ENCODE measurements around the gene ESPNL.

Gene ESPNL

DNA sequence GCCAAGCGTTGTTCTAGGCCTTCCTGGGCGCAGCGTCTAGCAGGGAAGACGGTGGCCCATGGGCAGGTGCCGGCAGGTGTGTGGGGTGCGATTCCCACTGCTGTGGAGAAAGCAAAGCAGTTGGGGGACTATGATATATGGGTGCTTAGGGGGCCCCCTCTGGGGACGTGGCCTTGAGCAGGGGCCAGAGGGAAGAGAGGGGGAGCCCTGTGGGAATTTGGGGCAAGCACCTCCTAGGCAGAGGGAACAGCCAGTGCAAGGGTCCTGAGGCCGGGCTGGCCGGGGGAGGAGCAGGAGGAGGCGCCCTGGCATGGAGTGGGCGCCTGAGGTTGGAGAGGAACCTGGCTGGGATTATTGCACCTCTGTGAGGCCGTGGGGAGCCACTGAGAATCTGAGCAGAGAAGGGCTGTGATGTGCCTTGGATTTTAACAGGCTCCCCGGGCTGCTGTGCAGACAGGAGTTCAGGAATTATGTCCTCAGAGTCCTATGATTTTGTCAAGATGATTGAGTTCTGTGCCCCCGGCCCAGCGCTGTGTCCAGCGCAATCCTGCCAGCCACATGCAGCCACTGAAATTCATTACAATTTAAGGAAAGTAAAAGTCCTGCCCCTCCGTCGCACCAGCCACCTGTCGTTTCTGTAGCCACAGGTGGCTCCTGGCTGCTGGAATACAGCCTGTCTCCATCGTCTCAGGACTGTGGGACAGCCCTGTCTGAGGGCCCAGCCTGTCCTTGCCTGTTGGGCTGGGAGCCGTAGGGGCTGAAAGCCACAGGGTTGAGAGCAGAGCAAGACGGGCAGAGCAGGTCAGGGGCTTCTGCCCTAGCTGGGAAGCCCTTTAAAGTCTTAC is 29.2 kb downstream of the ESPNL start:
- no peak for DNase-seq

- no peak for DNase-seq
Measured at GRCh38 chr2:238130111-238130695, 30.1 kb downstream of the ESPNL start.

DNA sequence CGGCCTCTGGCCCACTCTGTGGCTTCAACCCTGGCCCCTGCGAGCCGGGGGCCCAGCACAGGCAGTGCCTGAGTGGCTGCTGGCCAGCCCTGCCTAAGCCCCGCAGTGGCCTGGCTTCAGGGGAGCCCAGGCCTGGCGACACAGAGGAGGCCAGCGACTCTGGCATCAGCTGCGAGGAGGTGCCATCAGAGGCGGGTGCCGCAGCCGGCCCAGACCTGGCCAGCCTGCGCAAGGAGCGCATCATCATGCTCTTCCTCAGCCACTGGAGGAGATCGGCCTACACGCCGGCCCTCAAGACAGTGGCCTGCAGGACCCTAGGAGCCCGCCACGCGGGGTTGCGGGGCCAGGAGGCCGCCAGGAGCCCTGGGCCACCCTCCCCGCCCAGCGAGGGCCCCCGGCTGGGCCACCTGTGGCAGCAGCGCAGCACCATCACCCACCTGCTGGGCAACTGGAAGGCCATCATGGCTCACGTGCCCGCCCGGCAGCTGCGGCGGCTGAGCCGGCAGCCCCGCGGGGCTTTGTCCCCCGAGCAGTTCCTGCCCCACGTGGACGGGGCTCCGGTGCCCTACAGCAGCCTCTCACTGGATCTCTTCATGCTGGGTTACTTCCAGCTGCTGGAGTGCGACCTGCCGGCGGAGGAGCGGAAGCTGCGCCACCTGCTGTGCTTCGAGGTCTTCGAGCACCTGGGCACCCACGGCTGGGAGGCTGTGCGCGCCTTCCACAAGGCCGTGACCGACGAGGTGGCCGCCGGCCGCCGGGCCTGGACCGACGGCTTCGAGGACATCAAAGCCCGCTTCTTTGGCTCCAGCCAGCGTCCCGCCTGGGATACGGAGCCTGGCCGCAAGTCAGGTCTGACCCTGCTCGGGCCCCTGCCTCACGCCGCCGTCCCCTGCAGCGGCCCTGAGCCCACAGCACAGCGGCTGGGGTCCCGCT is 30.8 kb downstream of the ESPNL start:
- no peak for DNase-seq

DNA sequence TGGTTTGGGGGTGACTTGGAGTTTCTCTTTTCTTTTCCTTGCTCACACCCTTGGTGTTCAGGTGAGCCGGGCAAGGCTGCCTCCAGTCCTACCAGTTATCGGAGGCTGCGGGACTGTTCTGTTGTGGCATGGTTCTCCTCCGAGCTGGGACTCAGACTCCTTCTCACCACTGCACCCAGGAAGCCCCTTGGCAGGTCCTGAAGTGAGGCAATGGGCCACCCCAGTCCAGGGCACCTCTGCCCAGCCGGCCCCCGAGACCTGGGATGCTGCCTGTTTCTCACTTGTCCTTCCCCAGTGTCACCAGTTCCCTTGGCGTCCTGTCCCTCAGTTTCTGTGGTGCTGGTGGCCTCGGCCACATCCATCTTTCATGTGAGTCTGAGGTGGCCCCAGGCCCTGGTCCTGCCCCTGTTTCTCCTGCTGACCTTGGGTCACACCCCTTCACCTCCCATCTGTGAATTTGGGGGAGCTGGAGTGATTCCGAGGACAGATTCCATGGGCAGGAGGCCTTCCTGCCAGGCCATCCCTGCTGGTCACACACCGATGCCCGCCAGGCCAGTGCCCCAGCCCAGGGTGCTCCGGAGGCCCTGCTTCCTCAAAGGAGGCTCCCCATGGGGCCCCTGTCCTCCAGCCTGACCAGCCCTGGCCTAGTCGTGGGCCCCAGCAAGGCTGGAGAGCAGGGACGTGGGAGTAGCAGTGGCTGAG is 31.8 kb downstream of the ESPNL start:
- no peak for DNase-seq

GRCh38 chr2:238132463-238133450 is 32.6 kb downstream of the ESPNL start:
- DNase-seq: no peak

DNA sequence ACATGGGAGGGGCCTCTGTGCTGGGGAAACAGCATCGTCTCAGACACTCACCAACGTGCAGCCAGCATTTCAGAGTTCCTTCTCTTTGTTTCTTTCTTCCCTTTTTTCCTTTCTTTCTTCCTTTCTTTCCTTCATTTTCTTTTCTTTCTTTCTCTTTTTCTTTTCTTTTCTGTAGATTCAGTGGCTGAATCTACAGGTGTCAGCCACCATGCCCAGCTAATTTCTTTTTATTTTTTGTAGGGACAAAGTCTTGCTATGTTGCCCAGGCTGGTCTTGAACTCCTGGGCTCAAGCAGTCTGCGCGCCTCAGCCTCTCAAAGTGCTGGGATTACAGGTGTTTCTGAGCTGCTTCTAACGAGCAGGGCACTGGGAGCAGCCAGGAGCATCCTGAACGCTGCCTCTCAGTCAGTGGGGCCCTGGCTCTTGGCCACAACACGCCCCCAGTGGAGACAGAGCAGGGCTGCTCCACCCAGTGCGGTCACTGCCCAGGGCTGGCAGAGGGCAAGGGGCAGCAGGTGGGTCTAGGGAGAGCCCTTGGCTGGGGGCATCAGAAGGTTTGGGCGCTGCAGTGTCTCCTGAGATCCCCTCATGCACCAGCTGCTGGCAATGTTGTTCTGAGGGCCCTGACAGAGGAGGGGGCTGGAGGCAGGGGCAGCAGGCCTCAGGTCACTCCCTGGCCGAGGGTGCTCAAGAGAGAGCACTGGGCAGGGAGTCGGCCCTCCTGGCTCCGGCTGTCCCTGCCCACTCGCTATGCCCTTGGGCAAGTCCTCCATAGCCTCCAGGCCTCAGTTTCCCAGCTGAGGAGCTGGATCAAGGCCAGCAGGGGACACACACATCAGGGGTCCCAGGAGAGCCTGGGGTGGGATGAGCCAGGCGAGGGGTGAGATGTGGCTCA is 33.6 kb downstream of the ESPNL start:
- DNase-seq: no peak

GRCh38 chr2:238134393-238134785 is 34.2 kb downstream of the ESPNL start:
- no peak for DNase-seq

GRCh38 chr2:238135601-238136150 is 35.5 kb downstream of the ESPNL start:
- DNase-seq: no peak

DNA sequence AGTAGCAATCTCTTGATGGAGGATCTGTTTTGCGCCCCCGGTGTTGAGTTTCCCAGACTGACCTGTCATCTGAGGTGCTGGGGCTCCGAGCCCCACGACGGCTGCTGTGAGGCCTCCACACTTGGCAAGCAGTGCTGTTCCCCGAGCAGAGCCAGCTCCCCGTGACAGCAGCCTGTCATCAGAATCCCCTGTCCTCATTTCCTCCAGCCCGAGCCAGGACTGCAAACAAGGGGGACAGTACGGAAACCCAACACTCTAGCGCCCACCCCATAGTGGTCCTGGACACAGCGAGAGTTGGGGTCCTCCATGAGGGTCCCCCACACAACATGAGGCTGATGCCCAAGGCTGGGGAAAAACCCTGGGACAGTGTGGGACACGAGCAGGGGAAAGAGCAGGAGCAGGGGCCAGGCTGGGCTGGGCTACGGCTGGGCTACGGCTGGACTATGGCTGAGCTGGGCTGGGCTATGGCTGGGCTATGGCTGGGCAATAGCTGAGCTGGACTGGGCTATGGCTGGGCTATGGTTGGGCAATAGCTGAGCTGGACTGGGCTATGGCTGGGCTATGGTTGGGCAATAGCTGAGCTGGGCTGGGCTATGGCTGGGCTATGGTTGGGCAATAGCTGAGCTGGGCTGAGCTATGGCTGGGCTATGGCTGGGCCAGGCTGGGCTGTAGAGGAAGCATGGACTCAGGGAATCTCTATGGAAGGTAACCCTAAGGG is 36.8 kb downstream of the ESPNL start:
- DNase-seq: no peak

GRCh38 chr2:238137885-238138284 is 37.7 kb downstream of the ESPNL start:
- no peak for DNase-seq

DNA sequence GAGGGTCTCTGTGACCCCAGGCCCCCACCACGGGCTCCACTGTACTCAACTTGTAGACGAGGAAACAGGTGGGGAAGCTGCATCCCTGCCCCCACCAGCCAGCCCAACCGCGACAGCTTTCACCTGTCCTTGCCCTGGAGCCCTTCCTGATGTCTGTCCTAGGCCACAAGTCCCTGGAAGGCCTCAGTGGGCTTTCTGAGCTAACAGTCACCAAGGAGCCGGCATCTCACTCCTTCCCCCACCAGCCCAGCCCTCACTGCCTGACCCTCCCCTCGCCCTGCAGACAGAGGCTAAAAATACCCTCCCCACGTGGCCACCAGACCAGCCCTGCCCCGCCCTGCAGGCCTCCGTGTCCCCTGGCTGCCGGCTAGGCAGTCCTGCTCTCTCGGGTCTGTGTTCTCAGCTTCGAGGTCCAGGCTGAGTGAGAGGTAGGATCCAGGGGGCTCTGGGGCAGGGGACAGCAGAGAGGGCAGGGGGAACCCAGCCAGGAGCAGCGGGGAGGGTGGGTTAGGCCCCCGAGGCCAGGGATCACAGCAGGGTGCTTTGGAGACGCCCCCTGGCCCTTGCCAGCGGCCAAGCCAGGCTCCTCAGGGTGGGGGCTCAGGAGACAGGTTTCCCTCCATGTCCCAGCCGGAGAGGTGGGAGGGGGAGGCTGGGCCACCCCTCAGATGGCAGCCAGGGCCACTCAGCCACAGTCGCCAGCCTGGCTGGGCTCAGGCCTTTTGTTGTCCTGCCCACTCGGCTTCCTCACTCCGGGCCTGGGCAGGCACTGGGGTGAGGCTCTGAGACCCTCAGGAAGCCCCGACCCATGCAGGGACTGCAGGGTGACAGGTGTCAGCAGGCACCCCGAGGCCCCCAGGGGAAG is 38.4 kb downstream of the ESPNL start, which contains the start of gene KLHL30:
Gene KLHL30, plus strand, starts transcription at position 338 of the 865 bp plus-strand sequence. CDS start 2,087 bp downstream, outside the sequence.
- DNase-seq: no peak

DNA sequence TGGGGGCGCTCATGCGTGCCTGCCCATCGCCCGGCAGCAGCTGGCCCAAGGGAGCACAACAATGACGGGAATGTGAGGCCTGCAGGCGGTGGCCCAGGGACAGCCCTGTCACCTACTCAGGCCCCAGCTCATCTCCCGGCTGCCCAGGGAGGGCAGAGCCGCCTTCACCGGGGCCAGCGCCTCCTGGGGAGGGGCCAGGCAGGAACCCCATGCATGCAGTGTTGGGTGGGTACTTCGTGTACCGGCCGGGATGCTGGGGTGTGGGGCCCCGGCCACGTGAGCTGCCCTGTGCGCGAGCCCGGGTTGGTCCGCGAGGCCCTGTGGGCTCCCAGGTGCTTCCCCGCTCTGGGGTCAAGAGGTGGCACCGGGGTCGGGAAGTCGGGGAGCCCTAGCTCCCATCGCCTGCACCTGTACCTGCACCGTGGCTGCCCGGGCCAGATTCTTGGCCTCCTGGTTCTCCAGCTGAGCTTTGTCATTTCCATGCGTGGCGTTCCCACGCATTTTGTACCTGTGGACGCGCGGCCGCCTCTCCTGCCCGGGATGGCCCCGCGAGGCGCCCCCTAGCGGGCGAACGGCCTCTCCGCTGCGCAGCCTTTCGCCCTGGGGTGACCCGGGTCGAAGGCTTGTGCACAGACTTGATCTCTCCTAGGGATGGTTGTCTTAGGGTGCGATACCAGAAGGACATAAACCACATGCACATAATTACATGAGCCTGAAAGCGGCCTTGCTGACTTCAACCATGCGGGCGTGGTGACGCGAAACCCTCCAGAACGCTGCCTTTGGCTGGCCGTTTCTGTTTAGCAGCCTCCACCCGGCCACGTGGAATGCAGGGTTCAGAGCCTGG is 39.3 kb downstream of the ESPNL start:
- no peak for DNase-seq

DNA sequence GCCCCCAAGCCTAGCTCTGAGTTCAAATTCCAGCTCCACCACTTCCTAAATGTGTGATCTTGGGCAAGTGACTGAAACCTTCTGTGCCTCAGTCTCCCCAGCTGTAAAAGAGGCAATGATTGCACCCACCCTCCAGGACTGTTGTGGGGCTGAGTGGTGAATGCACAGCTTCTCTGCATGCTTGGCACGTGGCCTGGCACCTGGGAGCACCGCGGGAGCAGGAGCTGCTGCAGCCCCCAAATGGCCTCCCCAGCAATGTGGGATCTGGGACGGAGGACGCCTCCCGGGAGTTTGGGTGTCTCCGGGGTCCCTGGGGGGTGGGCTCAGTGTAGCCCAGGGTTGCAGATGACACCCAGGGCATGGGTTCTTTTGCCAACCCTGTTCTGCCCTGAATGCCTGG is 39.9 kb downstream of the ESPNL start:
- no peak for DNase-seq

GRCh38 chr2:238140721-238141540 is 40.8 kb downstream of the ESPNL start:
- no peak for DNase-seq

- peak; percentile 58 for DNase-seq
Measured at GRCh38 chr2:238141541-238142318, 41.6 kb downstream of the ESPNL start.
